Stimulated activated CD4-positive, alpha-beta T cell treated with anti-CD3 and anti-CD28 coated beads, TNF-alpha, amount 100 ng/mL, for 1 hour (primary cell): ENCODE results near the gene CRIP3.

ENCODE experiments used
- DNase-seq, 3 donors: peaks; one replicate each; pipeline ENCODE4 v3.0.0-alpha.2; 2020; ENCODE audit warnings: low read depth in 3 of 3, low spot score in 1 of 3

The CRIP3 gene

GRCh38 chr6:43274916-43275597 is 33.6 kb downstream of the CRIP3 start:
- DNase-seq = no peak

GRCh38 chr6:43274127-43274915 is 34.3 kb downstream of the CRIP3 start:
- DNase-seq = no peak

GRCh38 chr6:43273707-43274106 is 34.9 kb downstream of the CRIP3 start:
- no peak for DNase-seq

- DNase-seq = no peak
Observed at GRCh38 chr6:43271944-43272343, 36.7 kb downstream of the CRIP3 start.

GRCh38 chr6:43271103-43271815 is 37.4 kb downstream of the CRIP3 start:
- no peak for DNase-seq

- DNase-seq = peak in 1 of 3 donors; percentile 30
Observed at GRCh38 chr6:43269273-43270007, 39.2 kb downstream of the CRIP3 start.

- DNase-seq = no peak
Observed at GRCh38 chr6:43268782-43269272, 39.8 kb downstream of the CRIP3 start.

- no peak for DNase-seq
Observed at GRCh38 chr6:43268355-43268700, 40.3 kb downstream of the CRIP3 start.

- no peak for DNase-seq
Observed at GRCh38 chr6:43267619-43268354, 40.8 kb downstream of the CRIP3 start.

GRCh38 chr6:43265564-43265963 is 43.1 kb downstream of the CRIP3 start:
- DNase-seq = no peak

- DNase-seq = no peak
Observed at GRCh38 chr6:43264599-43265145, 44.0 kb downstream of the CRIP3 start.

GRCh38 chr6:43263314-43264178 is 45.1 kb downstream of the CRIP3 start:
- peak; percentile 49 to 64 (median 53) for DNase-seq

- DNase-seq = no peak
Observed at GRCh38 chr6:43262780-43263313, 45.8 kb downstream of the CRIP3 start.

GRCh38 chr6:43262000-43262779 is 46.4 kb downstream of the CRIP3 start:
- no peak for DNase-seq

GRCh38 chr6:43261198-43261597 is 47.4 kb downstream of the CRIP3 start:
- DNase-seq = no peak

- no peak for DNase-seq
Observed at GRCh38 chr6:43260791-43261190, 47.8 kb downstream of the CRIP3 start.

GRCh38 chr6:43258807-43259686 is 49.6 kb downstream of the CRIP3 start:
- no peak for DNase-seq
